HFFc6 (cell line): ENCODE data around the gene SS18L1. TPM values are rescaled to one million over a fixed set of nuclear protein-coding genes. Genes with fewer than 3 reads are reported as not detected.

Source experiments
- DNase-seq: peaks from one replicate; pipeline ENCODE4 v3.0.0-alpha.2; 2018
- H3K27ac Mint-ChIP-seq: 2 replicates; pipeline ENCODE4 v1.8.0; 2020; ENCODE audit warnings: mild to moderate bottlenecking, mixed read lengths
- H3K27me3 Mint-ChIP-seq: 2 replicates; pipeline ENCODE4 v1.8.0; 2021; ENCODE audit warnings: mild to moderate bottlenecking, moderate library complexity, mixed read lengths; ENCODE audit not compliant: insufficient read depth
- H3K36me3 Mint-ChIP-seq: 2 replicates; pipeline ENCODE4 v1.8.0; 2021; ENCODE audit warnings: low read depth, mixed read lengths
- H3K4me1 Mint-ChIP-seq: 2 replicates; pipeline ENCODE4 v1.8.0; 2020; ENCODE audit warnings: low read depth, mixed read lengths
- H3K4me3 Mint-ChIP-seq: 2 replicates; pipeline ENCODE4 v1.8.0; 2020; ENCODE audit warnings: mild to moderate bottlenecking, moderate library complexity, mixed read lengths
- H3K9me3 Mint-ChIP-seq: 2 replicates; pipeline ENCODE4 v1.8.0; 2020; ENCODE audit warnings: mild to moderate bottlenecking, mixed read lengths
- CTCF ChIP-seq: fragments of 200-600 bp; sonication (generic); IDR thresholded peaks from 2 replicates; pipeline ENCODE4 v1.5.0; 2021; ENCODE audit warnings: antibody characterized with exemption, mild to moderate bottlenecking
- total RNA-seq, 6 experiments: library from RNA; stranded (reverse); fragmentation: NEBNext Ultra II Directional; extraction: Animal tissue kit (Norgen Biotek cat#: 25700); gene quantifications; 2 replicates in 1 of 6; 3 replicates in 5 of 6; pipeline ENCODE4 v1.2.3, GENCODE V29; 2021

Gene SS18L1
- total RNA-seq, 6 experiments from 2014 or later = 5.5 to 7.9 (median 5.9) TPM

GRCh38 chr20:62220666-62221568 lies 77.3 kb downstream of the SS18L1 start:
- Mint-ChIP-seq H3K36me3 (no peaks in the 10 kb centered on the region), H3K27me3 (peaks cover 30% of the 10 kb centered on the region), H3K4me3 (no peak overlapping the region), H3K9me3 (no peaks in the 10 kb centered on the region), H3K27ac (no peak overlapping the region), H3K4me1 (no peaks in the 10 kb centered on the region)
- no peak for TF ChIP-seq CTCF
- DNase-seq = no peak

- peaks cover 36% of the 10 kb centered on the region for H3K27me3 Mint-ChIP-seq
- H3K4me1 Mint-ChIP-seq = no peaks in the 10 kb centered on the region
- H3K36me3 Mint-ChIP-seq = no peaks in the 10 kb centered on the region
- H3K9me3 Mint-ChIP-seq = no peaks in the 10 kb centered on the region
- no peak for TF ChIP-seq CTCF
- no peak overlapping the region for H3K4me3 Mint-ChIP-seq
- no peak for DNase-seq
- no peak overlapping the region for H3K27ac Mint-ChIP-seq
These were observed 78.8 kb downstream of the SS18L1 start for GRCh38 chr20:62222266-62222850.

- H3K27ac Mint-ChIP-seq = no peak overlapping the region
- no peak overlapping the region for H3K4me3 Mint-ChIP-seq
- no peaks in the 10 kb centered on the region for H3K4me1 Mint-ChIP-seq
- no peaks in the 10 kb centered on the region for H3K9me3 Mint-ChIP-seq
- TF ChIP-seq CTCF = no peak
- H3K36me3 Mint-ChIP-seq = no peaks in the 10 kb centered on the region
- H3K27me3 Mint-ChIP-seq = peaks cover 38% of the 10 kb centered on the region
- DNase-seq = no peak
These were observed 79.4 kb downstream of the SS18L1 start for GRCh38 chr20:62222972-62223371.

GRCh38 chr20:62223571-62223970 lies 80.0 kb downstream of the SS18L1 start:
- H3K36me3 Mint-ChIP-seq = no peaks in the 10 kb centered on the region
- H3K4me3 Mint-ChIP-seq = no peak overlapping the region
- TF ChIP-seq CTCF = no peak
- DNase-seq = no peak
- H3K27ac Mint-ChIP-seq = no peak overlapping the region
- H3K9me3 Mint-ChIP-seq = no peaks in the 10 kb centered on the region
- no peaks in the 10 kb centered on the region for H3K4me1 Mint-ChIP-seq
- H3K27me3 Mint-ChIP-seq = peaks cover 34% of the 10 kb centered on the region

GRCh38 chr20:62224113-62224855 lies 80.7 kb downstream of the SS18L1 start:
- peaks cover 28% of the 10 kb centered on the region for H3K27me3 Mint-ChIP-seq
- no peak overlapping the region for H3K27ac Mint-ChIP-seq
- H3K4me1 Mint-ChIP-seq = no peaks in the 10 kb centered on the region
- no peak for DNase-seq
- no peak overlapping the region for H3K4me3 Mint-ChIP-seq
- H3K36me3 Mint-ChIP-seq = no peaks in the 10 kb centered on the region
- no peaks in the 10 kb centered on the region for H3K9me3 Mint-ChIP-seq
- TF ChIP-seq CTCF = no peak
